ENCODE results near the gene MSANTD2.

GRCh38 chr11:124732230-124732629 is 68.0 kb downstream of the MSANTD2 start:
- TF ChIP-seq CTCF (IDR thresholded peaks at IDR 0.05) (no peak), EZH2 (IDR thresholded peaks at IDR 0.05; ENCODE audit: borderline replicate concordance, insufficient read depth, low read depth, low read length, poor library complexity, severe bottlenecking) (no peak)

Data from B cell (primary cell).